OCI-LY1 (cell line): Measurements from ENCODE around the gene TEK.

Experiments used
- EZH2 ChIP-seq: fragments of 200-600 bp; sonication (generic), shearing (Covaris generic); IDR thresholded peaks from 2 replicates; pipeline ENCODE4 v1.8.0; 2017; ENCODE audit warnings: borderline replicate concordance, mixed run types, mild to moderate bottlenecking, antibody characterized with exemption, low read length, moderate library complexity, mixed read lengths
- TF ChIP-seq, protein P1 (sequence below): fragments of 200-600 bp; sonication (generic), shearing (Covaris generic); IDR thresholded peaks from 2 replicates; pipeline ENCODE4 v1.5.1; 2017; ENCODE audit warnings: mild to moderate bottlenecking, antibody characterized with exemption, low read length, moderate library complexity, mixed read lengths

DNA sequence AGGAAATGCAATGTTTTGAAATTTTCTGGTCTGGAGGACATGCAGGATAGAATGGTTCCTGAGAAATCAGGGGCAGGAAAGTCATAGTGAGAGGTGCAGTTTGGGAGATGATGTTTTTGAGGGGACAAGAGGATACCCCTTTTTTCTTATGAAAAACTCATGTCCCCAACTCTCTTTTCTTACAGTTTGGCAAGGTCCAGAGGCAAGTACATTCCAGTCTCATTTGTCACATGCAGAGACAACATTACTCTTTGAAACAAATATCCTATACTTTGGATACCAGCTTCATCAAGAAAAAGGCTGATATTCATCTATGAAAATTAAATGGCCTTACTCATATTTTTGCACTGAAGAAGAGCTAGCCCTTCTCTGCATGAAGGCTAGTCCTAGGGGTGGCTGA lies 139.7 kb downstream of the TEK start:
- TF ChIP-seq, protein P1, sequence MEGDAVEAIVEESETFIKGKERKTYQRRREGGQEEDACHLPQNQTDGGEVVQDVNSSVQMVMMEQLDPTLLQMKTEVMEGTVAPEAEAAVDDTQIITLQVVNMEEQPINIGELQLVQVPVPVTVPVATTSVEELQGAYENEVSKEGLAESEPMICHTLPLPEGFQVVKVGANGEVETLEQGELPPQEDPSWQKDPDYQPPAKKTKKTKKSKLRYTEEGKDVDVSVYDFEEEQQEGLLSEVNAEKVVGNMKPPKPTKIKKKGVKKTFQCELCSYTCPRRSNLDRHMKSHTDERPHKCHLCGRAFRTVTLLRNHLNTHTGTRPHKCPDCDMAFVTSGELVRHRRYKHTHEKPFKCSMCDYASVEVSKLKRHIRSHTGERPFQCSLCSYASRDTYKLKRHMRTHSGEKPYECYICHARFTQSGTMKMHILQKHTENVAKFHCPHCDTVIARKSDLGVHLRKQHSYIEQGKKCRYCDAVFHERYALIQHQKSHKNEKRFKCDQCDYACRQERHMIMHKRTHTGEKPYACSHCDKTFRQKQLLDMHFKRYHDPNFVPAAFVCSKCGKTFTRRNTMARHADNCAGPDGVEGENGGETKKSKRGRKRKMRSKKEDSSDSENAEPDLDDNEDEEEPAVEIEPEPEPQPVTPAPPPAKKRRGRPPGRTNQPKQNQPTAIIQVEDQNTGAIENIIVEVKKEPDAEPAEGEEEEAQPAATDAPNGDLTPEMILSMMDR: no peak
- TF ChIP-seq EZH2: no peak
